NCI-H69 (cell line): ENCODE measurements around the gene ACVR2B.
A peak's percentile ranks its signal among the peaks of the same experiment; 100 is the strongest.
"Not testable (repeated sequence)": the region's sequence is repeated elsewhere in the genome, so short reads cannot be mapped to it uniquely, and the experiment has no call there.

Source experiments
- DNase-seq: peaks from one replicate; lab custom pipeline; 2025; lab: John Stamatoyannopoulos, UW

Gene ACVR2B

DNA sequence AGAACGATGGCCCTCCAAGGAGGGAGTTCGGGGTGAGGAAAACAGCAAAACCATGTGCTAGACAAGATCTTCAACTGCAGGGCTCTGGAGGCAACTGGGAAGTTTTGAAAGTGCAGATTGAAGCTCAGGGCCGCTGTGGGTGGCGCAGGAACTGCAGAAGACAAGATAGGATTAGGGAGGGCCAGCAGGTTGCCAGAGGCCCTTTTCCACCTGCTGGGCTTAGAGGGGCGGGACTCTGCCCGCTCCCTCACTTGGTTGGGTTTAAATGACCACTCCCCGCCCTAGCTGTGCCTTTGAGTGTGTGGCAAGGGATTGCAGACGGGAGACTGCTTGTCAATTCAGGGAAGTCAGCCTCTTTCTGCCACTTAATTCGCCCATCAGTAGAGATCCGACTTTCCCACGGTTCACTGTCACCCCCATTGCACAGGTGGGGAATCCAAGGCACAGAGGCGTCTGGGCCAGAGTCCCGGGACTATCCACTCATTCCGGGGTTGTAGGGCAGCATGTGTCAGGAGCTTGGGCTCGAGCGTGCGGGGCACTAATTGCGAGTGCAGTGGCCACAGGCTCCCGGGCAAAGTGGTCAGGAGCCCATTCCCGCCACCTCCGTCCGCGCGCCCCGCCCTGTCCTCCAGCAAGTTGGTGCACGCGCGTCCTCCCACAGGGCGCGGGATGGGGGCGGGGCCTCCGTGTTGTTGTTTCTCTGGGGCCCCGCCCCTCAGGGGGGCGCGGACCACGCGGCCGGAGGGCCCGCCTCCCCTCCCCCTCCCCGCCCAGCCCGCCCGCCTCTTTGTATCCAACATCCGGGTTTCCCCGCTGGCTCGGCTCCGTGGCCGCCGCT, at the start of gene ACVR2B:
ACVR2B (plus strand) TSS at position 816 of the 838 bp plus-strand sequence. CDS start 433 bp downstream, outside the sequence.
- peak; percentile 89 for DNase-seq

GRCh38 chr3:38404286-38404685, 49.4 kb upstream of the ACVR2B start:
- DNase-seq = no peak

DNA sequence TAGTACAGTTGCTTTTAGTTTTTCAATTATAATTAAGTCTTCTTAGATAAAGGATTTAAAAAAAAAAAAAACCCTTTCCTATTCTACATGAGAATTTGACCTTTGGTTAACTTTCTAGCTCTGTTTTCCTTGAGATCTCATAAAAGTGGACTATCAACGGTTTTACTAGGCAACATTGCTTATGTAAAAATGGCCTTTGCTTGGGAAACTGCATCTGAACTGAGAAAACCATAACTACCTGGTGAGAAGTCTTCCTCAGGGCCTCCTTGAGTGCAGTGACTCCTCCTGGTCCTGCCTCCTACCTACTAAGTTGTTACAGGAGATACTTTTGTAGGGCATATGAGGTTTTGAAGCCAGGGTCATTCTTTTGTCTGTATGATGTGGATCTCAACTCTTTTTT, 42.1 kb upstream of the ACVR2B start:
- no peak for DNase-seq

- not testable (repeated sequence) for DNase-seq
Observed at GRCh38 chr3:38420758-38421157, 32.9 kb upstream of the ACVR2B start.

DNA sequence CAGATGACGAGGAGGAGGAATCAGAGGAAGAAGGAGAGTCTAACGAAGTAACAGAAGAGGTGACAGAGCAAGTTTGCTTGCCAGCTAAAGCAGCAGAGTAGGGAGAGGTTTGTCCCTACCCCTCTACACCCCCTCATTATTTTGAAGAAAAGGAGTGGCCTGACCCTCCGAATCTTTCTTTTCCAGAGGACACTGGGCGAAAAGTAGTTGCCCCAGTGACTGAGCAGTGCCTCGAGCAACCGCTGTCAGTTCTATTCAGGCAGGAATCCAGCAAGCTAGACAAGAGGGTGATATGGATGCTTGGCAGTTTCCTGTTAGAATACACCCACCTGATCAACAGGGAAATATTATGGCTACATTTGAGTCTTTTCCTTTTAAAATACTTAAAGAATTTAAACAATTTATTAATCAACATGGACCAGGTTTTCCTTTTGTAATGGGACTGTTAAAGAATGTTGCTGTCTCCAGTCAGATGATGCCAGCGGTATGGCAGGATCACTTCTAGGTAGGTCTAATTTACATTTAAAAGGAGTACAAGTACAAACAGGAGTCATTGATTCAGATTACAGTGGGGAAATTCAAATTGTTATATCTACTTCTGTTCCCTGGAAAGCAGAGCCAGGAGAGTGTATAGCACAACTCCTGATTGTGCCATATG, 31.9 kb upstream of the ACVR2B start:
- no peak for DNase-seq

GRCh38 chr3:38426798-38427426, 26.8 kb upstream of the ACVR2B start:
- not testable (repeated sequence) for DNase-seq

- not testable (repeated sequence) for DNase-seq
Observed at GRCh38 chr3:38432871-38433658, 20.6 kb upstream of the ACVR2B start.

- not testable (repeated sequence) for DNase-seq
Observed at GRCh38 chr3:38433661-38434060, 20.0 kb upstream of the ACVR2B start.

DNA sequence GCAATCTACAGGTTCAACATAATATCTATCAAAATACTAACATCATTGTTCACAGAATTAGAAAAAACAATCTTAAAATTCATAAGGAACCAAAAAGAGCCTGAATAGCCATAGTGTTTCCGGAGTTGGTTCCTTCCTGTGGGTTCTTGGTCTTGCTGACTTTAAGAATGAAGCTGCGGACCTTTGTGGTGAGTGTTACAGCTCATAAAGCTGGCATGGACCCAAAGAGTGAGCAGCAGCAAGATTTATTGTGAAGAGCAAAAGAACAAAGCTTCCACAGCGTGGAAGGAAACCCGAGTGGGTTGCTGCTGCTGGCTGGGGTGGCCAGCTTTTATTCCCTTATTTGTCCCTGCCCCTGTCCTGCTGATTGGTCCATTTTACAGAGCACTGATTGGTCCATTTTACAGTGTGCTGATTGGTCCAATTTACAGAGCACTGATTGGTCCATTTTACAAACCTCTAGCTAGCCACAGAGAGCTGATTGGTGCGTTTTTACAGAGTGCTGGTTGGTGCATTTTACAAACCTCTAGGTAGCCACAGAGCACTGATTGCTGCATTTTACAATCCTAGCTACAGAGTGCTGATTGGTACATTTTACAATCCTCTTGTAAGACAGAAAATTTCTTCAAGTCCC, 15.1 kb upstream of the ACVR2B start:
- DNase-seq = not testable (repeated sequence)

DNA sequence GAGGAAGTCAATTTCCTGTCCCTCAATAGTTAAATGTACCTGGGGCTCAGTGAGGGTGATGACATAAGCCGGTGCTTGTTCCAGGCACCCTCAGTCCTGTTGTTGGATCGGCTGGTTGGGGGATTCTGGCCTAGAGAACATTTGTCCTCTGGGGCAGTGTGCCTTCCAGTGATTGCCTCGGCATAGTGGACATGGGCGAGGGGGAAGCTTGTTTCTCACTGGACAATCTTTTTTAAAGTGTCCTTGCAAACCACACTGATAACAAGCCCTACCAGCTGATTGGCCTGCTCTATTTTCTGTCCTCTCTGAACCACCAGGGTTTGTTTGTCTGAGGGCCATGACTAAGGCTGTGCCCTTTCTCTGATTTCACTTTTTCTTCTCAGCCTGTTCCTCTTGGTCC, 10.5 kb upstream of the ACVR2B start:
- not testable (repeated sequence) for DNase-seq

- no peak for DNase-seq
Observed at GRCh38 chr3:38446085-38446686, 7.5 kb upstream of the ACVR2B start.

DNA sequence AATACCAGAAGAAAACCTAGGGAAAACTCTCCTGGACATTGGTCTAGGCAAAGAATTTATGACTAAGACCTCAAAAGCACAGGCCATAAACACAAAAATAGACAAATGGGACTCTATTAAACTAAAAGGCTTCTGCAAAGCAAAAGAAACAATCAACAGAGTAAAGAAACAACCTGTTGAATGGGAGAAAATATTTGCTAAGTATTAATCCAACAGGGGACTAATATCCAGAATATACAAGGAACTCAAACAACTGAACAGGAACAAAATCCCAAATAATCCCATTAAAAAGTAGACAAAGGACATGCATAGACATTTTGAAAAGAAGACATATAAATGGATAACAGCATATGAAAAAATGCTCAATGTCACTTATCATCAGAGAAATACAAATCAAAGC, 6.9 kb upstream of the ACVR2B start:
- no peak for DNase-seq

DNA sequence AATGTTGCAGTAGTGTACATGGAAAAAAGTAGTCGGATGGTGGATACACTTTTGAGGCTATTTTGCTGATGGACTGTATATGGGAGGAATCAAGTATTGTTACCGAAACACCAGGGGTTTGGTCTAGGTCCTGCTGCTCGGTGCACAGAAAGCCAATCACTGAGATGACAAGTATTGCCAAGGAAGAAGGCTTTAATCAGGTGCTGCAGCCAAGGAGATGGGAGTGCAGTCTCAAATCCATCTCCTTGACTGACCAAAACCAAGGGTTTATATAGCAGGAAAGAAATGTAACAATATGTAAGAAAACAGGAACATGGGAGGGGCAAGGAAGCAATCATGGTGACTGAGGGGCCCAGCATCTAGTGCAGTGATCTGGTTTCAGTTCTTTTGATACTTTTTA, 2.8 kb upstream of the ACVR2B start:
- no peak for DNase-seq

DNA sequence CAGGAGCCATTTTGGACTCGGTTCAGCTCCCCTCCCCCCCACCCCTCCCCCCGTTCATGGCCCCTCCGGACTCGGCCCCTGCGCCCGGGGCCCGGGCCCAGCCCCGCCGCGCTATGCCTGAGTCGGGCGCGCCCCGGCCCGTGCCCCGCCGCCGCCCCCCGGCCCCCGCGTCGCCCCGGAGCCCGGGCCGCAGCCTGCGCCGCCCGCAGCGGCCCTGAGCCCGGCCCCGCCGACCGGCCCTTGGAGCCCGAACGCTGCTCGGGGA, 155 bp downstream of the ACVR2B start:
- DNase-seq = no peak

DNA sequence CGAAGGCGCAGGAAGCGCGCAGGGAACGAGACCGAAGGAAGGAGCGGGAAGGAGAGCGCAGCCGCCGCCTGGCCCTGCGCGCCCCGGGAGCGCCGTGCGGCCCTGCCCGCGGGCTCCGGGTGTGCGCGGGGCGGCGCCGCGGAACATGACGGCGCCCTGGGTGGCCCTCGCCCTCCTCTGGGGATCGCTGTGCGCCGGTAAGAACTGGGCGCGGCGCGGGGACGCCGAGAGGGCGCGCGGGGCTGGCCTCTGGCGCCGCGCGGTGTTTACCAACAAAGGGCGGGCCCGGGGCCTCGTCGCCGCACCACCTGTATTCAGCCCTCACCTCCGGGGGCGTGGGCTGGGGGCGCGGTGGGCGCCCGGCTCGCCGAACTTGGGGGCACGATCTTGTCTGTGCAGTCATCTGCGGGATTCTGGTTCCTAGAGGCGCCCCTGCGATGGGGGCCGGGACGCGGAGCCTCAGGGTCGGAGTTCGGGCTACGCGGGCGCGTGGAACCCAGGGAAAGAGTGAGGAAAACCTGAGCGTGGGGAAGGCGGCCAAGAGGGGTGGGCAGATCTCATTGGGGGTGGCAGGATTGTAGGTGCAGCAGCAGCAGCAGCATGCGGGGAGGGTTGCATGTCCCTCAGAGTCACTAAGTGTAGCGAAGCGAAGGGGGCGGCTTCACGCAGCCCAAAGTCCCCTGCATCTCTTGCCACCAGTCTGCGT, 641 bp downstream of the ACVR2B start:
- peak; percentile 63 for DNase-seq

DNA sequence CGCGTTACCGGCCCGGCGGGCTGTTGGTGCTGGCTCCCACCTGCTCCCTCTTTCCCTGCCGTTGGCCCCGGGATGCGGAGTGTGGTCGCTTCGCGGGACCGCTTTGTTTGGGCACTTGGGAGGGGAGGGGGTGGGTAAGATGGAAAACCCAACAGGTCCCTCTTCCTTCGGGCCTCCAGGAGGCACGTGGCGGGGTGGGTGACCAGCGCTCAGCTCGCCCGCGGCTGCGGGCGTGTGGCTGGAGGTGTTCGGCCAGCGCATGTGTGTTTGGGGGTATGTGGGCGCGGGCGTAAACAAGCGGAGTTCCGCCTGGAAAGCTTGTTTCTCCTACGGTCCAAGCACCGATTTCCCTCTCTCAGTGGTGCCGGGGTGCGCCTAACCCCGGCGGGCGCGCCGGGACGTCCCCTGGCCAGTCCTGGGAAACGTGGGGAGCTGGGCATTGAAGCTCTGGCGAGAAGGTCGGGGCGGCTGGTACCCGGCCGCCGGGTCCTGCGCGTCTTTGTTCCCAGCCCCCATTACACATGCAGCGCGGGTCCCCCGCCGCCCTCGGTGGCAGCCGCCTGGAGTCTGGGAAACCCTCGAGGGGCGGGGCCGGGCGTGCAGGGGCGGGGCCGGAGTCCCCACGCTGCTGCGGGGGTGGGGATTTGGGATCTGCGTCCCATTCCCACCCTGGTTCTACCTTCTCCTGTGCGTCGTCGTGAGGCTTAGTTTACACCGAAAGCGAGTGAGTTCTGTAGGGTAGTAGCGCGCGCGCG, 1.4 kb downstream of the ACVR2B start:
- DNase-seq = peak; percentile 88

GRCh38 chr3:38455639-38456430, 2.1 kb downstream of the ACVR2B start:
- no peak for DNase-seq

- no peak for DNase-seq
Observed at GRCh38 chr3:38457111-38458003, 3.7 kb downstream of the ACVR2B start.
